SKM-1 treated with dmso at 0.1 percent for 144 hours (cell line): ENCODE data around the gene LILRB3.
A peak's percentile ranks its signal among the peaks of the same experiment; 100 is the strongest.
"Not testable (repeated sequence)": the region's sequence is repeated elsewhere in the genome, so short reads cannot be mapped to it uniquely, and the experiment has no call there.

ENCODE experiments used
- DNase-seq: peaks from one replicate; lab custom pipeline; 2025; ENCODE audit not compliant: unreplicated experiment; lab: John Stamatoyannopoulos, UW

The LILRB3 gene

DNA sequence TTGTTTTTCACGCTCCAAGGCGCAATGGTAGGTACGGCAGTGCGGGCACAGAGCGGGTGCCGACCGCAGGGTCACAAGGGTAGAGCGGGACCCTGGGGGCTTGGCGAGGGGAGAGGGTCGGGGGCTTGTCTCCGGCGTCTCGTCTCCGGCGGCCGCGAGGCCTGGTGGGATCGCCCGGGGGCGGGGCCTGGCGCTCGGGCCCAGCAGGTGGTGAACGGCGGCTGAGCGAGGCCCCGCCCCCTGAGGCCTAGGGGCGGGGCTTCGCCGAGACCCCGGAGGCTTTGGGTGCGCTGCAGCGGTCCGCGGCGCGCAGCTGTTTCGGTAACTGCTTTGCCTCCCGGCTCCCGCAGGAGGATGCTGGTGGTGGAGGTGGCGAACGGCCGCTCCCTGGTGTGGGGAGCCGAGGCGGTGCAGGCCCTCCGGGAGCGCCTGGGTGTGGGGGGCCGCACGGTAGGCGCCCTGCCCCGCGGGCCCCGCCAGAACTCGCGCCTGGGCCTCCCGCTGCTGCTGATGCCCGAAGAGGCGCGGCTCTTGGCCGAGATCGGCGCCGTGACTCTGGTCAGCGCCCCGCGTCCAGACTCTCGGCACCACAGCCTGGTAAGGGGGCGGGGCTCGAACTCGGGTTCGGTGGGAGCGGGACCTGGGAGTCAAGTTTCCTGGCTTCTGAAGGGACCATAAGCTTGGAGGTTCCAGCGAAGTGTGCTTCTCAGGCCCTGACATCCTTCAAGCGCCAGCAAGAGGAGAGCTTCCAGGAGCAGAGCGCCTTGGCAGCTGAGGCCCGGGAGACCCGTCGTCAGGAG lies 31.6 kb downstream of the LILRB3 start, which contains the start of gene TSEN34:
Gene TSEN34 (plus strand): TSS at position 298 of the 800 bp plus-strand sequence. CDS start 57 bp downstream, at position 355.
- peak; percentile 49 for DNase-seq

DNA sequence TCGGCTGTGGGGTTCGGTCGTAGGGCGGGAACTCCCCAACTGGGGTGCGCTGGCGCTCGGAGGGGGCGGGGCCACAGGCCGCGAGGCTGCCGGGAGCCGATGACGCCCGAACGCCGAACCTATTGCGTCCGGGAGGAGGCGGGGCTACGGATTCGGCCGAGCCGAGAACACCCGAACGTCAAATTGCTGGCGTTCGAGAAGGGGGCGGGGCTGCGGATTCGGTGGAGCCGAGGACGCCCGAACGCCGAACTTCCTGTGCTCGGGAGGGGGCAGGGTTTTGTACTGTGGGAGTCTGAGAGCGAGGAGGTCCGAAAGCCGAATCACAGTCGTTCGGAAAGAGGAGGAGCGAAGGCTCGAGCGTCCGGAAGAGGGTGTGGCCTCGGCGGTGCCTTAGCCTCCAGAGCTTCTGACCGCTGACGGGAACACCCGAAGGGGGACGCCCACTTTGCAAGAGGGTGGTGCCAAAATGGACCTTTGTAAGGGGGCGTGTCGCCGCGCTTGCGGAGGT lies 32.2 kb downstream of the LILRB3 start:
- DNase-seq, result peak; percentile 93

DNA sequence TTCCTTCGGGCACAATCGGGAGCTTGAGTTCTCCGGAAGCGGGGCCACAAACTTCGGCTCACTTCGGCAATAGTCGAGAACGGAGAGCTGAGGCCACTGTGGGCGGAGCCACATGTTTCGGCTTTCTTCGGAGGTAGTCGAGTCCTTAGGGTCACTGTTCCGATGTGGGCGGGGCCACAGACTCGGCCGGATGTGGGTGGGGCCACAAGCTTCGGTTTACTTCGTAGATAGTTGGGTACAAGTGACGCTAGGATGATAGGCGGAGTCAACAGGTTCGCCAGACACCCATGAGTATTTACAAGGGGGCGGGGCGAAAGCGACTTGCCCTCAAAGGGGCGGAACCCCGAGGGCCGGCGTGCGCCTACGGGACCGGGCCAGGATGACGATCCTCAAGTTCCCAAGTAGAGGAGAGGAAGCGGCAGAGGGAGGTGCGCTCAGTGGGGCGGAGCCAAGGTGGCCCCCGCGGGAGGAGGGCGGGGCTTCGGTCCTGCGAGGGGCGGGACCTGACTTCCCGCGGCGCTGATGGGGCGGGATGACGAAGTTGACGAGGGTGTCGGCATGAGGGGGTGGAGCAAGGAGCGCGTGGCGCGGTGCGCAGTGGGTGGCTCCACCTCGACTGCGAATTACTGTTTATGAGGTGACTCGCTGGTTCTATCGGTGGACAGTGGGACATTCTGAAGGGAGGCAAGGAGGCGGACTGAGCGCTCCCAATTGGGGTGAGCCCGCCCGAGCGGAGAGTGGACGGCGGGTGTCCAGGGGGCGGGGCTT lies 32.9 kb downstream of the LILRB3 start:
- DNase-seq, result peak; percentile 99

DNA sequence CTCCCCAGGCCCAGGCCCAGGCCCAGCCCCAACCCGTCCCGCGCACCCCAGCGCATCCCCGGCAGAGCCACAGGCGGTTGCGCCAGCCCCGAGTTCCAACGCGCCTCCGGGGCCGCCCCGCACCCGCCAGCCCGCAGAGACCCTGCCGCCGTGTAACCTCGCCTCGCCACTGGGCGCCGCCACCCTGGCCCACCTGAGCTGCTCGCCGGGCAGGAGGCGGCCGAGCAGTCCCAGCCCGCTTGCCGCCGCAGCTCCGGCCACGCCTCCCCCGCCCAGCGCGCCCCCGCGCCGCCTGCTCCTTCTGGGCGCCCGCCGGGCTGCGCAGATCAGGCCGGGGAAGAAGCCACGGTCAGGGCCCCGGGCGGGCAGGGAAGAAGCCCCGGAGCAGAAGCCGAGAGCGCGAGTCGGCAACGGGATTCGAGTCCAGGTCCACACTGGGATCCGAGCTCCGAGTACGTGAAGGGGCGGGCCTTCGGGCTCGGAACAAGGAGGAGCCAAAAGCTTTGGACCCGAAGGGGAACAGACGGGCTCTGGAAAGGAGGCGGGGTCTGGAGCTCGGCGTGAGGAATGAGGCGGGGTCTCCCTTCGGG lies 33.6 kb downstream of the LILRB3 start, which contains the start of gene MBOAT7:
Gene MBOAT7 (minus strand): TSS at position 436 of the 590 bp plus-strand sequence. CDS start 1,072 bp downstream, outside the sequence.
- DNase-seq, result peak; percentile 99

DNA sequence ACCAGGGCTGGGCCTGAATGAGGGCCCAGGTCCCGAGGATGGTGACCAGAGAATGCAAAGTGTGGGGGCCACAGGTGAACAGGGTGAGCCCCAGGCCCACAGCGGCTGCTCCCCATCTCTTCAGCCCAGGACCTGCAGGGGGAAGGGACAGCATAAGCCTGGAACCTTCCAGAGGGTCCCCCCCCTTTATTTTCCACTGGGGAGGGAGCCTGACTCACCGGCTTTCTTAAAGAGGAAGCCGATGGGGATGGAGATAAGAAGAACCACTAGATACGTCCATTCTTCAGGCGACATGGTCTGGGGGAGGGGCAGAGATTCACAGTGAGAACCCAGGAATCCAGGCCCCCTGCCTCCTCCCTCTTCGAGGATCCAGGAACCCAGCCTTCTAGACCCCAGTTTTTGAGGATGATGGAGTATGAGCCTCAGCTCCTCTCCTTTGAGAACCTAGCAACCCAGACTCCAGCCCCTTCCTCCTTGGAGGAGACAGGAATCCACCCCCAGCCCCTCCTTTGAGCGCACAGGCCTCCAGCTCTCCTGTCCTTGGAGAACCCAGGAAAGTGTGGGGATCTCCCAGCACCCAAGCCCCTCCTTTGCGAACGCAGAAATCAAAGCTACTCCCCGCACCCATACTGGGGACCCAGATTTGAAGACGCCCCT lies 34.5 kb downstream of the LILRB3 start:
- DNase-seq, result peak; percentile 32

DNA sequence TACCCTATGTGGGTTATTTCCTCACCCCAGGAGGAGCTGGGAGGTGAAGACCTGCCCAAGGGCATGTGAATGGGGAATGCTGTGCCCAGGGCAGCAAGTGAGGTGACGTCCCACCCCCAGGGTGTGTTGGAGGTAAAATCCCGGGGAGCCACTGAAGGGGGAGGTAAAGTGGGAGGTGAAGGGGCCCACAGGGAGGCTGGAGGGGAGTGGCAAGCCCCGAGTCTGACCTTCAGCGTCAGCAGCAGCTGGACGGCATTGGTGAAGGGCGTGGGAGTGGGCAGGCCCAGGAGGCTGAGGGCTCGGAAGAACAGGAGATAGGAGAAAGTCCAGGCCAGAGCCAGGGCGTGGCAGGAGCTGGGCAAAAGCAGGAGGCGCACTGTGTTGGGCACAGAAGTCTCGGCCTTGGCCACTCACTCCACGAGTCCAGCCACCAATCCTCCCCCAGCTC lies 35.8 kb downstream of the LILRB3 start:
- DNase-seq, result no peak

DNA sequence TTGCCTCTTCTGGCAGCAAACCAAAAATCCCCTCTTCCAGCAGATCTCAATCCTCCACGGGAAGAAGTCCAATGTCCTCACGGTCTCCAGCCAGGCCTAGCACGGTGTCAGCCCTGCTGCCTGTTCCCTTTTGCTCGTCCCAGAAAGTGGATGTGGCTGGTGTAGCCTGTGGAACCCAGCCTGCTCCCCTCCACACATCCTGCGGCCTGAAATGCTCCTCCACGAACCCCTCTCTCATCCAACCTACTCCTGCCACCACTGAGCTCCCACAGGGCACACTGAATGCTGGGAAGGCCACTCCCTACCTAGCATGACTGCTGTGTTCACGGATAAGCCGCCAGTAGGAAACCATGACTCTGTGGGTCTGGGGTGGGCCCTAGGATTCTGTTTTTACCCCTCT lies 36.5 kb downstream of the LILRB3 start:
- DNase-seq, result no peak

DNA sequence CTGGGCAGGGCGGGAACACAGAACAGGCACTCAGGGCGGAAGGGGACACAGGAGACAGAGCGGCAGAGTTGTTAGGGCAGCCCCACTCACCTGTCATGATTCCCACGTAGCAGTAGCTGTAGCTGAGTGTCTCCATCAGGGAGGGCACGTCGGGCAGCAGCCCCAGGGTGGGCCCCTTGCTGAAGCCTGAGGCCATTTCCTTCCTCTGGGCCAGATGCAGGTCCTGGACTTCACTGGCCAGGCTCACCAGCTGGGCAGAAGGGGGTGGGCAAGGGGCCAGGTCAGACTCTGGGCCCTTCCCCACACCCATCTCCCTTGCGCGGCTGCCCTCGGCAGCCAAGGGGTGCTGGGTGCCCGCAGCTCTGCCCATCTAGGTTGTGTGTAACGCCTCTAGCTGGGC lies 39.4 kb downstream of the LILRB3 start:
- DNase-seq, result no peak

DNA sequence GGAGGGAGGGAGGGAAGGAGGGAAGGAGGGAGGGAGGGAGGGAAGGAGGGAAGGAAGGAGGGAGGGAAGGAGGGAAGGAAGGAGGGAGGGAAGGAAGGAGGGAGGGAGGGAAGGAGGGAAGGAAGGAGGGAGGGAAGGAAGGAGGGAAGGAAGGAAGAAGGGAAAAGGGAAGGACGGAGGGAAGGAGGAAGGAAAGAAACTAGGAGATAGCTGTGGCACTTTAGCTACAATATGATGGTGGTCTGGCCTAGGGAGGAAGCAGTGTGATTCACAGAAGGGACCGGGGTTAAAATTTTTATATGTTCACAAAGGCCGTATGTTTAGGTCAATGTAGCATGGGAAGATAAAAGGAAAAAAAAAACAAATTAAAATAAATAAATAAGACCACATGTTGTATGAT lies 40.9 kb downstream of the LILRB3 start:
- not testable (repeated sequence) for DNase-seq

DNA sequence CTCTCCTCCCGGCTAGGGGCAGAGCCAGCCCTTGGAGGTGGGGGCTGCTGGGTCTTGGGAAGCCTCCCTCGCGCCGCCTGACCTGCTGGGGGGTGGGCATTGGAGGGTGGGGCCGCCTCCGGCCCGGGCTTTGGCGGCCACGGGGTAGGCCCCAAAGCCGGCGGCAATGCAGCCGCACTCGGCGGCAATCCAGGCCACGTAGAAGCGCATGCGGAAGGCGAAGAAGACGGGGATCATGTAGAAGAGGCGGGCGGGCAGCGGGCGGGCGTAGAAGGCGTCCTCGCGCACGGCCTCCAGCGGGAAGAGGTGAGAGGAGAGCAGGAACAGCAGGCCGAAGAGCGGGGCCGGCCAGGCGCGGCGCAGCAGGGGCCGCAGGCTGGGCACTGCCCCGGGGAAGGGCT lies 42.1 kb downstream of the LILRB3 start:
- DNase-seq, result no peak

DNA sequence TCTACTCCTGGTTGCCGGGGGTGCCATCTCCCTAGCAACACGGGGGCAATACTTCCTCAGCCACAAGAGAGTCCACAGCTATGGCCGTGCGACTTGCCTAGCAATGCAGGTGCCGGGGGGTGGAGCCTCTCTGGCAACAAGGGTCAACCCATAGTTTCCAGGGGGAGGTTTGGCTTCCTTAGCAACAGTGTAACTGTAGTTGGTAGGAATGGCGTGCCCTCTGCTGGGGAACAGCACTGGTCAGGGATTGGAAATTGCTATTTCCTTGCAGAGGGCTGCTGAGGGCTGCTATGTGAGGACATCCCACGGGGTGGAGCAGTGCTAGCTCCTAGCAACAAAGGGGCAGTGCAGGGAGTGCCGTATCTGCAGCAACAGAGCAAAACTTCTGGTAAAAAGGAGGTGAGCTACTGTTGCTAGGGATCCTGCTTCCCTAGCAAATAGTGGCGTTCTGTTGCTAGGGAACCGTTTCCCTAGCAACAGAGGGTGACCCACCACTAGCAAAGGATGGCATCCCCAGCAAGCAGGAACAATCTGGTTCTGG lies 42.8 kb downstream of the LILRB3 start:
- DNase-seq, result no peak

DNA sequence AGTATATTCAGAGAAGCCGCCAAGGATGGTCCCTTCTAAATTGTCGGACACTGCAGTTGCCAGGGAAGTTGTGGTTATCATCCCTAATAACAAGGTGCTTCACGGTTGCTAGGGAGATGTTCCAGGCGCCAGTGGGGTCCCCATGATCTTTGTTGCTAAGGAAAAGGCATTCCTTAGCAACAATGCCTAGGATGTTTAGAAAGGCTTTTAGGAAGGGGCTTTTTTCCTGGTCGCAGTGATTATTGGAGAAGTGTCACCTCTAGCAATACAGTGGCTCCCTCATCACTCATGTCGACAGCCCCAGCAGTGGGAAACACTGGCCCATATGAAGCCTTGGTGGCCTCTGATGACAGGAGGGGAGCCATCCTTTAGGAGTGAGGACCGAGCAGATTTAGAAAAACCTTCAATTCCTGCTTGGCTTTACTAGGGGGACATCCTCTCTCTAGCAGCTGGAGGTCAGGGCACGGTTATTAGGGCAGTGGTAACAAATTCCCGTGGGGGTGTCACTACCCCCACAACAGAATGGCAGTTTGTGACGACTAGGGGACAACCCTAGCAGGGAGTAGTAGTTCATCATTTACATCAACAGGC lies 43.5 kb downstream of the LILRB3 start:
- no peak for DNase-seq

DNA sequence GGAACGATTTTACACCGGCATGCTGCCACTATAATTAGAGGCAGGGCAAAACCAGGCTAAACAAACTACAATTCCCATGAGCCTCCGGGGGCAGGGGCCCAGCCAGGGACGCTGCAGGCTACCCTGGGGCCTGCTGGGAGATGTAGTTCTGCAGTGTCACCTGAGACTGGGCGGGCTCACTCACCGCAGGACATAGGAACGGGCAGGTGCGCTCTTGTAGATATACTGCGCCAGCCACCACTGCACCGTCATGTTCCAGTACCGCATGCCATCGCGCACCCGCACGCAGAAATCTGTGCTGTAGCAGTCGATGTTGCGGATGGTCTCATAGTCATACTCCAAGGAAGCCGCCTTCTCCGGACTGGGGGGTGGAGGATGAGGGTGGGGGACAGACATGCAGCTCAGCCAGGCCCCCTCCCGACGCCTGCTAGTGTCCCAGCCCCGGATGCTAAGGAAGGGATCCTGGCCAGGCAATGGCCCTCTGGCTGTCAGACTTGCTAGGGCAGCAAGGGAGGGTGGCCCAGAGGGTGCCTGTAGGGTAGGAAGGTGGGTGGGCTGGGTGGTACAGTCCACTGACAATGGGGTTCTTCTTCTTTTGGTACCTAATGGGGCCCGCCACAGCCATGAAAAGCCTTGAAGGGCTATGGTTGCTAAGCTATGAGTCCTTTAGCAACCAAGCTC lies 44.1 kb downstream of the LILRB3 start:
- no peak for DNase-seq

DNA sequence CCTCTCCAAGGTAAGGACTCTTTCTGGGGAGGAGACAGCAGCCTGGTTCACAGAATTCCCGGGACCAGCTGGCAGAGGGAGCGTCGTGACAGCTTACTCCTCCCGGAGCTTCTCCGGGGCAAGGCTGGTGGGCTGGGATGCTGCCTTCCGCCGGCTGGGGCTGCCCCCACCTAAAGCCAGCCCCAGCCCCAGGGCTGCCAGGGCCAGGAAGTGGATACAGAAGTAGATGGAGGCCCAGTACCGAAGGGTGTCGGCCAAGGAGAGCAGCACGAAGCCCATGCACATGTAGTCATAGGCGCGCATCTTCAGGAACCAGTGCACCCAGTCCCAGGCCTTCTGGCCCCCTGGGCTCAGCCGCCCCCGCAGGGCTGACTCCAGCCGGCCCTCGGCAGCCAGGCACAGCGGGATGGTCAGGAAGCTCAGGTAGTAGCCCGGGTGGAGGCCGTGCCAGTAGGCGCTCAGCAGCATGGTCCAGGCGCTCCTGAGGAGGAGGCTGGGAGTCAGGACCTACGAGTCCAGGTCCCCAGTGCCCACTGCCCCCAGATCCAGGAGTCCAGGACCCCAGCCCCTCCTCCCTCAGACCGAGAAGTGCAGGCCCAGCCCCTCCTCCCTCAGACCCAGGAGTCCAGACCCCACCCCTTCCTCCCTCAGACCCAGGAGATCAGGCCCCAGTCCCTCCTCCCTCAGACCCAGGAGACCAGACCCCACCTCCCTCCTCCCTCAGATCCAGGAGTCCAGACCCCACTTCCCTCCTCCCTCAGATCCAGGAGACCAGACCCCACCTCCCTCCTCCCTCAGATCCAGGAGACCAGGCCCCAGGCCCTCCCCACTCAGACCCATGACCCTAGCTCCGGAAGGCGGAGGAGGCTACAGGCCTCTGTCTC lies 48.6 kb downstream of the LILRB3 start:
- DNase-seq, result no peak

DNA sequence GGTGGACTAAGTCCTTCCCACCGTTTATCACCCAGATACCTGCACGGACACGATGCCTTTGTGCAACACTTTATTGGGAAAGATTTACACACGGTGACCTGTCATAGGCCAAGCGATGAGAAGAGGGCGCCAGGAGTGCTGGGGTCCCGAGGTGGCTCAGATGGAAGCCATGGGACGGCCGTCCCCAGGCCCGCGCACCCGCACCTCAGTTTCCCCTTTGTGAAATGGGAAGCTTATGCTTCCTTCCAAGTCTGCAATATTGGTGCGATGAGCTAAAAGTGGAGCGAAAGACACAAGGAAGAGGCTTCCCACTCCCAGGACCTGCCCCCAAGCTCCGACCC lies 49.5 kb downstream of the LILRB3 start:
- DNase-seq, result no peak

DNA sequence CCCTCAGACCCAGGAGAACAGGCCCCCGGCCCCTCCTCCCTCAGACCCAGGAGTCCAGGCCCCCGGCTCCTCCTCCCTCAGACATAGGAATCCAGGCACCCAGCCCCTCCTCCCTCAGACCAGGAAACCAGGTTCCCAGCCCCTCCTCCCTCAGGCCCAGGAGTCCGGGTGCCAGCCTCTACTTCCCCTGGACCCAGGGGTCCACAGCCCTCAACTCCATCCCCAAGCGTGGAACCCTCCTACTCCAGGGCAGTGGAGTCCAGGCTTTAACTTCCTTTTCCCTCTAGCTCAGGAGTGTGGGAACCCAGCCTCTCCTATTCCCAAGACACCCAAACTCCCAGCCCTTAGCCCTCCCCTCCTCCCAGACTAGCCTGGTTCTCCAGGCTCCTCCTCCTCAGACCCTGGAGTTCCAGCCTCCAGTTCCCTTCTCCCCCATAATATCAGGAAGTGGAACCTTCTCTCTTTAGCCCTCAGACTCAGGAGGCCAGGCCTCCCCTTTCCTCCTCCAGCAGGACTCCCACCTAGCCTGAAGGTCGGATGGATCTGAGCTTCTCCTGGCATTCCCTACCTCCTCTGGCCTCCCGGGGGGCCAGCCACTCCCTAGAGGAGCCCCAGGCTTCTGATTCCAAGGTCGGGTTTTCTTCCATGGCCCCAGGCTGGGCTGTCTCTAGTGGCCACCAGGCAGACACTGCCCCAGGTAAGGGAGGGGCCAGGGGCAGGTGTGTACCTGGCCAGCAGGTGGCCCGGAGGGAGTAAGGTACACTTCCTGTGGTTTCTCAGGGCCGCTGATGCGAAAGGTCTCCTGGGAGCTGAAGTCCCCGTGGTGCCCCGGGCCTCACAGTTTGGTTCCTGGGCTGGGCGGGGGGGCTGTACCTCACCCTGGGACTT lies 50.1 kb downstream of the LILRB3 start, which contains the start of gene TMC4:
Gene TMC4 (minus strand): TSS at position 690 of the 888 bp plus-strand sequence. CDS start 43 bp downstream, at position 647.
- no peak for DNase-seq

DNA sequence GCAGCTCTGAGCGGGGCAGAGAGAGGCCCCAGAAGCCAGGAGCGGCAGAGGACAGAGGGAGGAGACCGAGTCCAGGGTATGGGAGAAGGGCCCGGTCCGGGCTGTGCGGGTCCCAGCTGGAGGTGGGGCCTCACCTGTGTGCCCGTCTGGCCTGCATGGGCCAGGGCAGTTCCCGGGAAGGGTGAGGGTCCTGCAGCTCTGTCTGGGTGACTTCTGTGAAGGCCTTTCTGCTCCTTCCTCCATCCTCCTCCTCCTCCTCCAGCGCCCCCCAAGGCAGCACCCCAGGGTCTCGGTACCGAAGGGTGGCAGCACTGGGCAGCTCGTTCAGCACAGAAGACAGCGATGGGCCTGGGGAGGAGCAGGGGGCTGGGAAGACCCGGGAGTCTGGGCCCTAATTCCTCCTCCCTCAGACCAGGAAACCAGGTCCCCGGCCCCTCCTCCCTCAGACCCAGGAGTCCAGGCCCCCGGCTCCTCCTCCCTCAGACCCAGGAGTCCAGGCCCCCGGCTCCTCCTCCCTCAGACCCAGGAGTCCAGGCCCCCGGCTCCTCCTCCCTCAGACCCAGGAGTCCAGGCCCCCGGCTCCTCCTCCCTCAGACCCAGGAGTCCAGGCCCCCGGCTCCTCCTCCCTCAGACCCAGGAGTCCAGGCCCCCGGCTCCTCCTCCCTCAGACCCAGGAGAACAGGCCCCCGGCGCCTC lies 50.9 kb downstream of the LILRB3 start:
- not testable (repeated sequence) for DNase-seq
